Suprapubic skin (tissue), 4 donors: Measurements from ENCODE around the gene PPFIA4. TPM values are rescaled to one million over a fixed set of nuclear protein-coding genes. Genes with fewer than 3 reads are reported as not detected.
A peak's percentile ranks its signal among the peaks of the same experiment; 100 is the strongest.

Experiments used
- DNase-seq, 2 donors: peaks; one replicate each; pipeline ENCODE4 v3.0.0-alpha.2; 2019; ENCODE audit warnings: low spot score in 2 of 2
- H3K27ac ChIP-seq: fragments of 200-600 bp; sonication (generic); one replicate; pipeline ENCODE4 v1.5.1; 2019
- H3K27me3 ChIP-seq: fragments of 200-600 bp; sonication (generic); one replicate; pipeline ENCODE4 v1.5.1; 2019
- H3K36me3 ChIP-seq: fragments of 200-600 bp; sonication (generic); one replicate; pipeline ENCODE4 v1.5.1; 2019
- H3K4me1 ChIP-seq: fragments of 200-600 bp; sonication (generic); one replicate; pipeline ENCODE4 v1.5.1; 2019
- H3K4me3 ChIP-seq: fragments of 200-600 bp; sonication (generic); one replicate; pipeline ENCODE4 v1.5.1; 2019; ENCODE audit warnings: mild to moderate bottlenecking
- H3K9me3 ChIP-seq: fragments of 200-600 bp; sonication (generic); one replicate; pipeline ENCODE4 v1.5.1; 2019
- EP300 ChIP-seq: sonication (generic); formaldehyde crosslinking; IDR thresholded peaks from one replicate; pipeline ENCODE4 v1.6.1; 2017; ENCODE audit warnings: antibody characterized with exemption
- POLR2A ChIP-seq, 2 donors: fragments of 450-650 bp; IDR thresholded peaks; one replicate each; pipeline ENCODE4 v1.6.1; 2017; ENCODE audit warnings: antibody characterized with exemption in 2 of 2, mild to moderate bottlenecking in 2 of 2, moderate library complexity in 2 of 2
- POLR2AphosphoS5 ChIP-seq, 3 donors: sonication (generic); formaldehyde crosslinking; IDR thresholded peaks; one replicate each; pipeline ENCODE4 v1.6.1; 2017; ENCODE audit warnings: antibody characterized with exemption in 3 of 3
- WGBS: methylation state at CpG from one replicate; pipeline ENCODE4 v1.1.5; 2018; 5-methylcytosine and 5-hydroxymethylcytosine counted together
- total RNA-seq, 4 donors: library from RNA; depleted of rRNA; stranded (reverse); fragments of >200 nt; gene quantifications; one replicate each; pipeline ENCODE4 v1.1.0, GENCODE V29; 2016
- TF ChIP-seq, protein P1 (sequence below), 2 donors: fragments of 200-600 bp in 1 of 2; fragments of 450-650 bp in 1 of 2; sonication (generic) in 1 of 2; IDR thresholded peaks; one replicate each; pipeline ENCODE4 v1.5.1; 2016 to 2019; ENCODE audit warnings: antibody characterized with exemption in 2 of 2, mild to moderate bottlenecking in 1 of 2, moderate library complexity in 1 of 2

PPFIA4 gene
- total RNA-seq, 4 donors from 2014 or later = 0.26 to 38.7 (median 1.5) TPM

DNA sequence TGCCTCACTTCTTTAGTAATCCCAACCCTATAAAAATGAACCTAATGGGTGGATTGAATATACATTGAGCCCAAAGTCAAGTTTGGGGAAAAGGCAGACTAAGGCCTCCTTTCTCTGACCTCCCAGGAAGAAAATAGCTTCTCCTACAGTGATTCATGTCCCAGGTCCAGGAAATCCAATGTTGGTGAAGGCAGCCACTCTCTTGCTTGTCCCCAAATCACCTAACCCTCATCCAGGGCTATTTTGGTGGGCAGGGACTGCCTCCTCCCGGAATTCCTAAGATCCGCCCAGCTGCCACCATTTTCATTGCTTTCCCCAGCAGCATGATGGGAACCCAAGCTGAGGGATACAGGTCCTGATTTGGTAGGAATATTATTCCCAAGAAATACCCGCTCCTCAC, 51.1 kb downstream of the PPFIA4 start:
- Histone ChIP-seq H3K27me3 (peaks cover 57% of the 10 kb centered on the region), H3K4me3 (no peak overlapping the region), H3K27ac (no peak overlapping the region), H3K4me1 (peaks cover 12% of the 10 kb centered on the region), H3K9me3 (no peaks in the 10 kb centered on the region), H3K36me3 (no peaks in the 10 kb centered on the region)
- TF ChIP-seq, protein P1, sequence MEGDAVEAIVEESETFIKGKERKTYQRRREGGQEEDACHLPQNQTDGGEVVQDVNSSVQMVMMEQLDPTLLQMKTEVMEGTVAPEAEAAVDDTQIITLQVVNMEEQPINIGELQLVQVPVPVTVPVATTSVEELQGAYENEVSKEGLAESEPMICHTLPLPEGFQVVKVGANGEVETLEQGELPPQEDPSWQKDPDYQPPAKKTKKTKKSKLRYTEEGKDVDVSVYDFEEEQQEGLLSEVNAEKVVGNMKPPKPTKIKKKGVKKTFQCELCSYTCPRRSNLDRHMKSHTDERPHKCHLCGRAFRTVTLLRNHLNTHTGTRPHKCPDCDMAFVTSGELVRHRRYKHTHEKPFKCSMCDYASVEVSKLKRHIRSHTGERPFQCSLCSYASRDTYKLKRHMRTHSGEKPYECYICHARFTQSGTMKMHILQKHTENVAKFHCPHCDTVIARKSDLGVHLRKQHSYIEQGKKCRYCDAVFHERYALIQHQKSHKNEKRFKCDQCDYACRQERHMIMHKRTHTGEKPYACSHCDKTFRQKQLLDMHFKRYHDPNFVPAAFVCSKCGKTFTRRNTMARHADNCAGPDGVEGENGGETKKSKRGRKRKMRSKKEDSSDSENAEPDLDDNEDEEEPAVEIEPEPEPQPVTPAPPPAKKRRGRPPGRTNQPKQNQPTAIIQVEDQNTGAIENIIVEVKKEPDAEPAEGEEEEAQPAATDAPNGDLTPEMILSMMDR (IDR thresholded peaks at IDR 0.05) = no peak
- TF ChIP-seq EP300 (no peak), POLR2A (IDR thresholded peaks at IDR 0.05) (no peak), POLR2AphosphoS5 (IDR thresholded peaks at IDR 0.05) (no peak)
- no peak for DNase-seq
- 93% methylated on average over 3 of the region's 3 CpGs for WGBS

DNA sequence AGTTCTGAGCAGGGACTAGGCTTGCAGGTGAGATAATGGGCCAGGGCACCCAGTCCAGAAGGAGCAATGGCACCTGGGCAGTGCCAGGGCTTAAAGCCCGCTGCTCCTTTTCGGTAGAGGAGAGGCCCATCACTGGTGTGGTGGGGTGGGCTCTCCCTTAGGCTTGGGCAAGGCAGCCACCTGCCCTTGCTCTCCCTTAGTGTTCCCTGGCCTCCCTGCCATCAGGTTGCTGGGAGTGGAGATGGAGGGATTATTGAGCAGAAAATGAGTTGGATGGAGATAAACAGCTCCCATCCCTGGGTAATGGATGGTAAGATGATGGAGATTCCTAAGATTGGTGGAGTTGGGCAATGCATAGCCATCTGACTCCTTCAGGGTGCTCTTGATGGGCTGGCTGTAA, 51.7 kb downstream of the PPFIA4 start:
- no peak for DNase-seq
- 81% methylated on average over 2 of the region's 2 CpGs for WGBS
- peaks cover 16% of the 10 kb centered on the region for H3K4me1 ChIP-seq
- no peak overlapping the region for H3K27ac ChIP-seq
- TF ChIP-seq EP300 = no peak
- TF ChIP-seq, protein P1 (IDR thresholded peaks at IDR 0.05) = no peak
- TF ChIP-seq POLR2A (IDR thresholded peaks at IDR 0.05) = no peak
- TF ChIP-seq POLR2AphosphoS5 (IDR thresholded peaks at IDR 0.05) = no peak
- no peak overlapping the region for H3K4me3 ChIP-seq
- H3K27me3 ChIP-seq = peaks cover 58% of the 10 kb centered on the region
- H3K36me3 ChIP-seq = no peaks in the 10 kb centered on the region
- no peaks in the 10 kb centered on the region for H3K9me3 ChIP-seq

DNA sequence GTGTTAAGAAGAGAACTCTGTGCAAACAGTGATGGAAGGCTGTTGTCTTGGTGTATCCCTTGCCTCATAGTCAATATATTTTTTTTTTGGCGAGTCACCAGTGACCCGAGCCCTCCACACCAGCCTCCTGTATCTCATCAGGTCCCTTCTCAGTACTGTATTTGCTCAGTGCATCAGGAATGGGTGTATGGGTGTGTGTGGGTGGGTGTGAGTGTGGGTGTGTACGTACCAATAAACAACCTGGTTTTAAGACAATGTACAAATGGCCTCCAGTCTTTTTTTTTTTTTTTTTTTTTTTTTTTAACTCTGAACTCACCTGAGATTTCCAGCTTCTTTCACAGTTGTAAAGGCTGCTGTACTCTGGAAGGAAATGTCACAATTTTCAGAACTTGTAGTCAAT, 52.2 kb downstream of the PPFIA4 start:
- TF ChIP-seq EP300 (no peak), POLR2A (IDR thresholded peaks at IDR 0.05) (no peak), POLR2AphosphoS5 (IDR thresholded peaks at IDR 0.05) (no peak)
- TF ChIP-seq, protein P1 (IDR thresholded peaks at IDR 0.05) = no peak
- Histone ChIP-seq H3K9me3 (no peaks in the 10 kb centered on the region), H3K27ac (no peak overlapping the region), H3K36me3 (no peaks in the 10 kb centered on the region), H3K4me3 (no peak overlapping the region), H3K4me1 (peaks cover 16% of the 10 kb centered on the region), H3K27me3 (peaks cover 54% of the 10 kb centered on the region)
- 98% methylated on average over 3 of the region's 3 CpGs for WGBS
- DNase-seq = no peak

DNA sequence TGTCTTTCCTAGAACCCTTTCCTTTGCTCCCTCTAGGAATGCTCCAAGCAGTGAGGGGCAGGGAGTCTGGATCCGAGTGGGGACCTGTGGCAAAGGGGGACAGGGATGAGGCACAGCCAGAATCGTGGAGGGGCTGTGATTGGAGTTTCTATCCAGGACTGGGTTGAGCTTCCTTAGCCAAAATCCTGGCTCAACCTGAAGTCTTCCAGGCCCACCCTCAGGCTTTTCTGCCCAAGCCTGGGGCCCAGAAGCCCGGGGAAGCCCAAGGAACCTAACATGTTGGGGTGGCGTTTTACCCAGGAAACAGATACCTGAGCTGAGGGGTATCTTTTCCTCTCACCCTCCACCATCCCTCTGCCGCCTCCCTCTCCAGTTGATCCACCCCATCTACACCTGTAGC, 54.2 kb downstream of the PPFIA4 start:
- TF ChIP-seq POLR2A (IDR thresholded peaks at IDR 0.05) (no peak), POLR2AphosphoS5 (IDR thresholded peaks at IDR 0.05) (no peak), EP300 (no peak)
- TF ChIP-seq, protein P1 (IDR thresholded peaks at IDR 0.05) = no peak
- Histone ChIP-seq H3K4me1 (peaks cover 14% of the 10 kb centered on the region), H3K9me3 (no peaks in the 10 kb centered on the region), H3K27me3 (peaks cover 39% of the 10 kb centered on the region), H3K36me3 (no peaks in the 10 kb centered on the region), H3K4me3 (no peak overlapping the region), H3K27ac (no peak overlapping the region)
- DNase-seq = peak in 1 of 2 donors; percentile 52
- WGBS = 92% methylated on average over 5 of the region's 5 CpGs

DNA sequence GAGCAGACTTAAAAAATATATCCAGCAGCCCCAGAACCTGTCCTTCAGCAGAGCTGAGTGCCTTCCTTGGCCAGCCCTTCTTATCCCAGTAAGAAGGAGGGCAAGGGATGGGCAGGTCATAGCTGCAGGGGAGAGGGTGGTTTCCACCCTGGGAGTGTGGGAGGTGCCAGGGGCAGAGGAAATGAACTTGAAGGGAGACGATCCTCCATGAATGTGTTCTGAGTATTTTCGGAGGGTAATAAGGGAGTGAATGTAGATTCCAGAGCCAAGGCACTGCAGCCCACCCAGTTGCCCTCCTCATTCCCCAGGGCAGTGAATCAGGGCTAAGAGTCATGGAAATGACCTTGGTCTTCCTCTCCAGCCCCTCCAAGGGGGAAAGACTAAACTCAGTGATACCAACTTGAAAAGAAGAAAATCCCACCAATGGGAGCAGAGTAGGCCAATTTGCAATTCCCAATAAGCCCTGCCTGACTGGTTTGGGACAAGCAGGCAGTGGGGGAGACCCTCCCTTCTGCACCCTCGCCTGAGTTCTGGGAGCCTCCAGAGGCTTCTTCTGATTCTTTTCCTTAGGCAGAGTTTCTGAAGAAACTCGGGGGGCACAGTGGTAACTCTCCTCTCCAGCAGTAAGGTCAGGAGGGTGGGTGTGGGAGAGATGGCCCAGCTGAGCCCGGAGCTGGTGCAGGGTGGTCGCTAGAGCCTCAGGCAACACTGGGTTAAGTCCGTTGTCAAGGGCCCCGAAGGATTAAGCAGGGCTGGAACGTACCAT, 55.4 kb downstream of the PPFIA4 start:
- Histone ChIP-seq H3K4me1 (peaks cover 4% of the 10 kb centered on the region), H3K4me3 (no peak overlapping the region), H3K27me3 (peaks cover 27% of the 10 kb centered on the region), H3K9me3 (no peaks in the 10 kb centered on the region), H3K27ac (no peak overlapping the region), H3K36me3 (no peaks in the 10 kb centered on the region)
- TF ChIP-seq POLR2A (IDR thresholded peaks at IDR 0.05) (no peak), POLR2AphosphoS5 (IDR thresholded peaks at IDR 0.05) (no peak), EP300 (no peak)
- TF ChIP-seq, protein P1 (IDR thresholded peaks at IDR 0.05) = no peak
- WGBS = 47% methylated on average over 9 of the region's 9 CpGs
- DNase-seq = peak in 1 of 2 donors; percentile 61
